Keratinocyte (primary cell): ENCODE measurements around the gene DYNLT1. TPM values are rescaled to one million over a fixed set of nuclear protein-coding genes. Genes with fewer than 3 reads are reported as not detected.
"Not testable (repeated sequence)": the region's sequence is repeated elsewhere in the genome, so short reads cannot be mapped to it uniquely, and the experiment has no call there.

Experiments
- DNase-seq: peaks from one replicate; pipeline ENCODE4 v3.0.0-alpha.2; 2011; ENCODE audit warnings: low read depth, missing footprints, low spot score
- FAIRE-seq: peaks from 2 replicates; lab custom pipeline; 2011; peaks lifted over from hg19 to GRCh38; lab: Jason Lieb, UNC
- H2AFZ ChIP-seq: 2 replicates; pipeline ENCODE4 v1.6.0; 2012; ENCODE audit warnings: low read length, control low read depth, inconsistent platforms; ENCODE audit not compliant: control insufficient read depth
- H3K27ac ChIP-seq: 2 replicates; pipeline ENCODE4 v1.5.1; 2011; ENCODE audit warnings: low read length; ENCODE audit not compliant: control insufficient read depth, insufficient read depth
- H3K27me3 ChIP-seq: 3 replicates; pipeline ENCODE4 v1.6.0; 2011; ENCODE audit warnings: low read length; ENCODE audit not compliant: control insufficient read depth, insufficient read depth; ENCODE audit errors: extremely low read depth
- H3K36me3 ChIP-seq, 2 experiments: 2 replicates in 1 of 2; 3 replicates in 1 of 2; pipeline ENCODE4 v1.5.1; 2011; ENCODE audit warnings: low read length in 2 of 2, mild to moderate bottlenecking in 1 of 2; ENCODE audit not compliant: control insufficient read depth in 2 of 2, insufficient read depth in 2 of 2; ENCODE audit errors: extremely low read depth in 1 of 2
- H3K4me1 ChIP-seq: 3 replicates; pipeline ENCODE4 v1.5.1; 2011; ENCODE audit warnings: low read length; ENCODE audit not compliant: control insufficient read depth, insufficient read depth; ENCODE audit errors: extremely low read depth
- H3K4me2 ChIP-seq: 3 replicates; pipeline ENCODE4 v1.6.0; 2011; ENCODE audit warnings: low read depth, low read length; ENCODE audit not compliant: control insufficient read depth, insufficient read depth; ENCODE audit errors: extremely low read depth
- H3K4me3 ChIP-seq, 3 experiments: fragments of 200-600 bp in 1 of 3; sonication (generic) in 1 of 3; 2 replicates in 2 of 3; 3 replicates in 1 of 3; pipeline ENCODE4 v1.5.1; 2011 to 2016; ENCODE audit warnings: low read length in 3 of 3, mild to moderate bottlenecking in 3 of 3, control low read depth in 2 of 3, inconsistent platforms in 1 of 3, low read depth in 1 of 3, mixed read lengths in 1 of 3, mixed run types in 1 of 3, moderate library complexity in 1 of 3; ENCODE audit not compliant: control insufficient read depth in 2 of 3, insufficient read depth in 2 of 3; ENCODE audit errors: extremely low read depth in 1 of 3
- H3K79me2 ChIP-seq: 2 replicates; pipeline ENCODE4 v1.6.0; 2012; ENCODE audit warnings: low read length; ENCODE audit not compliant: control insufficient read depth, insufficient read depth
- H3K9ac ChIP-seq: 3 replicates; pipeline ENCODE4 v1.6.0; 2011; ENCODE audit warnings: low read length; ENCODE audit not compliant: control insufficient read depth, insufficient read depth; ENCODE audit errors: extremely low read depth
- H3K9me1 ChIP-seq: 3 replicates; pipeline ENCODE4 v1.6.0; 2011; ENCODE audit warnings: low read length; ENCODE audit not compliant: control insufficient read depth, insufficient read depth; ENCODE audit errors: extremely low read depth
- H3K9me3 ChIP-seq: 2 replicates; pipeline ENCODE4 v1.5.1; 2012; ENCODE audit warnings: low read depth, low read length; ENCODE audit not compliant: control insufficient read depth
- H4K20me1 ChIP-seq: 3 replicates; pipeline ENCODE4 v1.6.0; 2011; ENCODE audit warnings: low read length; ENCODE audit not compliant: control insufficient read depth, insufficient read depth; ENCODE audit errors: extremely low read depth
- EZH2 ChIP-seq: IDR thresholded peaks from one replicate; pipeline ENCODE4 v1.6.1; 2012; ENCODE audit warnings: inconsistent platforms, mild to moderate bottlenecking, low read length, moderate library complexity
- dilution Hi-C: fragments of 300-500 bp; cut with MboI; formaldehyde crosslinking; loops from one replicate; pipeline ENCODE4 v1.7.0; 2020; ENCODE audit warnings: low sequenced_read_pairs; ENCODE audit not compliant: extremely low pct_ligation_motif_present
- polyA plus RNA-seq, 5 experiments: library from polyadenylated mRNA; depleted of rRNA in 3 of 5; stranded (reverse) in 3 of 5; stranded (forward) in 1 of 5; unstranded in 1 of 5; fragments of >200 nt; gene quantifications; 1 replicate in 1 of 5; 2 replicates in 3 of 5; 3 replicates in 1 of 5; pipeline versions ENCODE4 v1.2.1 to v1.2.3, GENCODE V29; 2011 to 2012; ENCODE audit warnings: missing spikeins in 2 of 5, low read depth in 1 of 5, low replicate concordance in 1 of 5
- TF ChIP-seq, protein P1 (sequence below), 3 experiments: IDR thresholded peaks in 1 of 3; conservative IDR thresholded peaks in 1 of 3; optimal IDR thresholded peaks in 1 of 3; 2 replicates in 2 of 3; 3 replicates in 1 of 3; pipeline versions ENCODE3 to v1.5.1; 2011; ENCODE audit warnings: low read length in 3 of 3, mild to moderate bottlenecking in 3 of 3, moderate library complexity in 2 of 3, control low read depth in 1 of 3, inconsistent platforms in 1 of 3; ENCODE audit not compliant: insufficient read depth in 2 of 3; ENCODE audit errors: extremely low read depth in 1 of 3

Gene DYNLT1
- polyA plus RNA-seq, 1 donor (not counting 4 experiments of a cell fraction or from before 2014, with no cell fraction given), result 354 TPM

DNA sequence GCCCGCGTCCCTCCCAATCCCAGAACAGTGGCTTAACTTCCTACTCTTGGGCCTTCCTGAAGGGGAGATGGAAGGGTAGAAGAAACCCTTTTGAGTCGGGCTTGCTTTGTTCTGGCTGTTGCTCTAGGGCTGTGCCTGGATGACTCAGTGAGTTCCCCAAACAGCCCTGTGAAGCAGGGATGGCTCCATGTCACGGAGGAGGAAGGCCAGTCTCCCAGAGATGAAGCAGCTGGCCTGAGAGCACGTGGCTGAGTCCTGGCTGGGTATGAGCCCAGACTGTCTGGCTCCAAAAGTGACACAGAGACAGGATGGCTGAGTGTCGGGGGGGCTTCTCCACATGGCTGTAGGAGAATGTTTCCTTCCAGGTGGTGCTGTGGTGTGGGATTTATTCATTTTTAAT is 10.0 kb upstream of the DYNLT1 start:
- no peak overlapping the region for H3K9ac ChIP-seq

DNA sequence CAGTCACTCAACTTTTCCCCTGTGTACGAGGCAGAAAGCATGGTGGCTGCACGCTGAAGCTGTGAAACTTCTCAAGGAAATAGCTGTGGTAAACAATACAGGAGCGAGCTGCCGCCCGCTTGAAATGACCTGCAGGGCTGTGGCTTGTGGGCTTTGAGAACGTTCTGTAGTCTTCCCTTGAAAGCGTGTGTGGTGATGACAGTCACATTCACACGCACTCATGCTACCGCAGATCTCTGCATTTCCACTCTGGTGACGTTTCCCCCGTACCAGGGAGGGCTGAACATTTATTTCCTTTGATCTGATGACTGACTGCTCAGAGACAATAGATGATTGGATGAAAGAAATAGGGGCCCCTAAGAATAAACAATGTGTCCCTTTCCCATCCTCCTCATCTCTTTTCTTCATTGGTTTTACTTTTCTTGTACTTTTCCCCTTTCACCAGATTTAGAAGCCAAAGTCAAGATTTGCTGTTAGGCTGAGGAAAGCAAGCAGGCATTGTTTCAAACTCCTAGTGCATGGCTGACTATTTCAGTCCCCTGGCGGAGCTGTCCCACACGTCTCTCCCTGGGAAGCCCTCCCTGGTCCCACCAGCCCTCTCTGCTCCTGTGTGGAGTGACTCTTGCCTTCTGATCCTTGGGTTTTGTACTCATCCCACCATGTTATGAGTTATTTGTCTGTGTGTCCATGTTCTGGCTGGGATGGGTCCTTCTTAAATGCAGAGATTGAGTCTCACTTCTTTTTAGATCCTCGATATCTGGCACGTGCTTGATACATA is 9.2 kb upstream of the DYNLT1 start:
- H3K79me2 ChIP-seq, result no peaks in the 10 kb centered on the region
- no peaks in the 10 kb centered on the region for H3K27me3 ChIP-seq
- no peak overlapping the region for H2AFZ ChIP-seq
- DNase-seq (no peak), FAIRE-seq (no peak)
- no peaks in the 10 kb centered on the region for H3K9me1 ChIP-seq
- TF ChIP-seq, protein P1, sequence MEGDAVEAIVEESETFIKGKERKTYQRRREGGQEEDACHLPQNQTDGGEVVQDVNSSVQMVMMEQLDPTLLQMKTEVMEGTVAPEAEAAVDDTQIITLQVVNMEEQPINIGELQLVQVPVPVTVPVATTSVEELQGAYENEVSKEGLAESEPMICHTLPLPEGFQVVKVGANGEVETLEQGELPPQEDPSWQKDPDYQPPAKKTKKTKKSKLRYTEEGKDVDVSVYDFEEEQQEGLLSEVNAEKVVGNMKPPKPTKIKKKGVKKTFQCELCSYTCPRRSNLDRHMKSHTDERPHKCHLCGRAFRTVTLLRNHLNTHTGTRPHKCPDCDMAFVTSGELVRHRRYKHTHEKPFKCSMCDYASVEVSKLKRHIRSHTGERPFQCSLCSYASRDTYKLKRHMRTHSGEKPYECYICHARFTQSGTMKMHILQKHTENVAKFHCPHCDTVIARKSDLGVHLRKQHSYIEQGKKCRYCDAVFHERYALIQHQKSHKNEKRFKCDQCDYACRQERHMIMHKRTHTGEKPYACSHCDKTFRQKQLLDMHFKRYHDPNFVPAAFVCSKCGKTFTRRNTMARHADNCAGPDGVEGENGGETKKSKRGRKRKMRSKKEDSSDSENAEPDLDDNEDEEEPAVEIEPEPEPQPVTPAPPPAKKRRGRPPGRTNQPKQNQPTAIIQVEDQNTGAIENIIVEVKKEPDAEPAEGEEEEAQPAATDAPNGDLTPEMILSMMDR (optimal IDR thresholded peaks at IDR 0.05 in 1 of 3, IDR thresholded peaks at IDR 0.05 in 1 of 3, conservative IDR thresholded peaks at IDR 0.05 in 1 of 3; ENCODE audit: extremely low read depth in 1 of 3, insufficient read depth in 2 of 3, low read length in 3 of 3), result no peak
- no peak for TF ChIP-seq EZH2
- peaks cover 7% of the 10 kb centered on the region for H3K4me1 ChIP-seq
- no peaks in the 10 kb centered on the region for H3K36me3 ChIP-seq
- dilution Hi-C loops, result no loop called here
- H3K9me3 ChIP-seq, result no peaks in the 10 kb centered on the region
- H4K20me1 ChIP-seq, result no peaks in the 10 kb centered on the region
- H3K4me3 ChIP-seq, result no peak overlapping the region
- no peak overlapping the region for H3K27ac ChIP-seq
- no peak overlapping the region for H3K4me2 ChIP-seq
- no peak overlapping the region for H3K9ac ChIP-seq

More for the DNA sequence above, 10.0 kb upstream of the DYNLT1 start:
- Histone ChIP-seq H3K9me3 (no peaks in the 10 kb centered on the region), H3K27ac (no peak overlapping the region), H4K20me1 (no peaks in the 10 kb centered on the region), H3K27me3 (no peaks in the 10 kb centered on the region), H3K36me3 (no peaks in the 10 kb centered on the region), H3K4me1 (no peaks in the 10 kb centered on the region), H3K4me3 (no peak overlapping the region), H2AFZ (no peak overlapping the region), H3K9me1 (no peaks in the 10 kb centered on the region), H3K79me2 (no peaks in the 10 kb centered on the region), H3K4me2 (no peak overlapping the region)
- TF ChIP-seq, protein P1 (optimal IDR thresholded peaks at IDR 0.05 in 1 of 3, IDR thresholded peaks at IDR 0.05 in 1 of 3, conservative IDR thresholded peaks at IDR 0.05 in 1 of 3; ENCODE audit: extremely low read depth in 1 of 3, insufficient read depth in 2 of 3, low read length in 3 of 3), result no peak
- no peak for TF ChIP-seq EZH2
- dilution Hi-C loops, result no loop called here
- FAIRE-seq (no peak), DNase-seq (no peak)

DNA sequence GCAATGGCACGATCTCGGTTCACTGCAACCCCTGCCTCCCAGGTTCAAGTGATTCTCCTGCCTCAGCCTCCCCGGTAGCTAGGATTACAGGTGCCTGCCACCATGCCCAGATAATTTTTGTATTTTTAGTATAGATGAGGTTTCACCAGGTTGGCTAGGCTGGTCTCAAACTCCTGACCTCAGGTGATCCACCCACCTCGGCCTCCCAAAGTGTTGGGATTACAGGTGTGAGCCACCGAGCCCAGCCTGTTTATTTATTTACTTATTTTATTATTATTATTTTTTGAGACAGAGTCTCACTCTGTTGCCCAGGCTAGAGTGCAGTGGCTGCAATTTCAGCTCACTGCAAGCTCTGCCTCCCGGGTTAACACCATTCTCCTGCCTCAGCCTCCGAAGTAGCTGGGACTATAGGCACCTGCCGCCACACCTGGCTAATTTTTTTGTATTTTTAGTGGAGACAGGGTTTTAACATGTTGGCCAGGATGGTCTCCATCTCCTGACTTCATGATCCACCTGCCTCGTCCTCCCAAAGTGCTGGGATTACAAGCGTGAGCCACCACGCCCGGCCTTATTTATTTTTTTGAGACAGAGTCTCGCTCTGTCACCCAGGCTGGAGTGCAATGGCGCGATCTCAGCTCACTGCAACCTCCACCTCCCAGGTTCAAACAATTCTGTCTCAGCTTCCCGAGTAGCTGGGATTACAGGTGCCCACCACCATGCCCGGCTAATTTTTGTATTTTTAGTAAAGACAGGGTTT is 7.6 kb upstream of the DYNLT1 start:
- peaks cover 13% of the 10 kb centered on the region for H3K4me1 ChIP-seq
- not testable (repeated sequence) for H3K4me3 ChIP-seq

More for the DNA sequence above, 7.6 kb upstream of the DYNLT1 start:
- H3K4me2 ChIP-seq, H3K27me3 ChIP-seq, H3K27ac ChIP-seq, H3K36me3 ChIP-seq, H3K9me1 ChIP-seq, H4K20me1 ChIP-seq, H3K9me3 ChIP-seq, FAIRE-seq, H3K9ac ChIP-seq, dilution Hi-C loops, DNase-seq, H3K79me2 ChIP-seq, H2AFZ ChIP-seq: not testable (repeated sequence)
